Neuron (in vitro differentiated cells): ENCODE results near the gene PPP3CA.
"Not testable (repeated sequence)": the region's sequence is repeated elsewhere in the genome, so short reads cannot be mapped to it uniquely, and the experiment has no call there.

Experiments
- H2AFZ ChIP-seq: one replicate; pipeline ENCODE4 v1.6.1; 2013; ENCODE audit warnings: low read depth, mild to moderate bottlenecking, inconsistent platforms, low read length, moderate library complexity
- H3K27me3 ChIP-seq: one replicate; pipeline ENCODE4 v1.6.1; 2013; ENCODE audit warnings: low read length; ENCODE audit not compliant: insufficient read depth
- H3K36me3 ChIP-seq: one replicate; pipeline ENCODE4 v1.6.1; 2013; ENCODE audit warnings: low read length; ENCODE audit not compliant: insufficient read depth
- H3K4me1 ChIP-seq: one replicate; pipeline ENCODE4 v1.6.1; 2013; ENCODE audit warnings: low read length; ENCODE audit not compliant: insufficient read depth
- H3K4me3 ChIP-seq: 2 replicates; pipeline ENCODE4 v1.5.1; 2013; ENCODE audit warnings: mild to moderate bottlenecking, low read length, moderate library complexity
- H3K9me3 ChIP-seq: one replicate; pipeline ENCODE4 v1.6.1; 2013; ENCODE audit warnings: low read length

The PPP3CA gene

GRCh38 chr4:101005659-101006058 lies 341.7 kb downstream of the PPP3CA start:
- no peaks in the 10 kb centered on the region for H3K4me1 ChIP-seq
- no peak overlapping the region for H3K4me3 ChIP-seq
- no peaks in the 10 kb centered on the region for H3K27me3 ChIP-seq
- no peaks in the 10 kb centered on the region for H3K9me3 ChIP-seq
- H3K36me3 ChIP-seq, result no peaks in the 10 kb centered on the region
- H2AFZ ChIP-seq, result no peak overlapping the region

- H3K4me3 ChIP-seq, result no peak overlapping the region
- no peaks in the 10 kb centered on the region for H3K4me1 ChIP-seq
- H2AFZ ChIP-seq, result no peak overlapping the region
- no peaks in the 10 kb centered on the region for H3K27me3 ChIP-seq
- no peaks in the 10 kb centered on the region for H3K36me3 ChIP-seq
- no peaks in the 10 kb centered on the region for H3K9me3 ChIP-seq
Measured at GRCh38 chr4:101000496-101000895, 346.8 kb downstream of the PPP3CA start.

- H3K4me3 ChIP-seq, result no peak overlapping the region
- H3K27me3 ChIP-seq, result no peaks in the 10 kb centered on the region
- no peaks in the 10 kb centered on the region for H3K4me1 ChIP-seq
- H3K36me3 ChIP-seq, result no peaks in the 10 kb centered on the region
- H3K9me3 ChIP-seq, result no peaks in the 10 kb centered on the region
- H2AFZ ChIP-seq, result no peak overlapping the region
Measured at GRCh38 chr4:100995671-100996070, 351.7 kb downstream of the PPP3CA start.

- not testable (repeated sequence) for H2AFZ ChIP-seq, H3K4me3 ChIP-seq, H3K27me3 ChIP-seq, H3K36me3 ChIP-seq, H3K4me1 ChIP-seq, H3K9me3 ChIP-seq
Measured at GRCh38 chr4:100995002-100995401, 352.3 kb downstream of the PPP3CA start.

GRCh38 chr4:100991332-100992069 lies 355.8 kb downstream of the PPP3CA start:
- H3K9me3 ChIP-seq, H3K4me3 ChIP-seq, H3K36me3 ChIP-seq, H3K27me3 ChIP-seq, H2AFZ ChIP-seq, H3K4me1 ChIP-seq: not testable (repeated sequence)

- Histone ChIP-seq H3K36me3 (no peaks in the 10 kb centered on the region), H3K9me3 (no peaks in the 10 kb centered on the region), H3K4me3 (no peak overlapping the region), H3K27me3 (no peaks in the 10 kb centered on the region), H2AFZ (no peak overlapping the region), H3K4me1 (peaks cover 15% of the 10 kb centered on the region)
Measured at GRCh38 chr4:100989401-100989800, 357.9 kb downstream of the PPP3CA start.

- Histone ChIP-seq H3K4me3 (no peak overlapping the region), H3K36me3 (no peaks in the 10 kb centered on the region), H3K27me3 (no peaks in the 10 kb centered on the region), H3K4me1 (peaks cover 15% of the 10 kb centered on the region), H2AFZ (no peak overlapping the region), H3K9me3 (no peaks in the 10 kb centered on the region)
Measured at GRCh38 chr4:100988876-100989275, 358.4 kb downstream of the PPP3CA start.

GRCh38 chr4:100986360-100986868 lies 360.9 kb downstream of the PPP3CA start:
- no peak overlapping the region for H3K4me3 ChIP-seq
- H2AFZ ChIP-seq, result no peak overlapping the region
- no peaks in the 10 kb centered on the region for H3K27me3 ChIP-seq

GRCh38 chr4:100985576-100985975 lies 361.8 kb downstream of the PPP3CA start:
- Histone ChIP-seq H3K4me1 (peaks cover 15% of the 10 kb centered on the region), H3K4me3 (no peak overlapping the region), H3K27me3 (no peaks in the 10 kb centered on the region), H3K36me3 (no peaks in the 10 kb centered on the region), H2AFZ (no peak overlapping the region), H3K9me3 (no peaks in the 10 kb centered on the region)

More at GRCh38 chr4:100986360-100986868, 360.9 kb downstream of the PPP3CA start:
- H3K36me3 ChIP-seq, result no peaks in the 10 kb centered on the region
- H3K9me3 ChIP-seq, result no peaks in the 10 kb centered on the region
- H3K4me1 ChIP-seq, result peaks cover 15% of the 10 kb centered on the region

- Histone ChIP-seq H3K4me3 (no peak overlapping the region), H3K36me3 (no peaks in the 10 kb centered on the region), H3K27me3 (no peaks in the 10 kb centered on the region), H3K4me1 (peaks cover 15% of the 10 kb centered on the region), H3K9me3 (no peaks in the 10 kb centered on the region), H2AFZ (no peak overlapping the region)
Measured at GRCh38 chr4:100984901-100985300, 362.4 kb downstream of the PPP3CA start.

GRCh38 chr4:100983426-100983825 lies 363.9 kb downstream of the PPP3CA start:
- Histone ChIP-seq H3K9me3 (no peaks in the 10 kb centered on the region), H2AFZ (no peak overlapping the region), H3K4me1 (peaks cover 12% of the 10 kb centered on the region)

GRCh38 chr4:100982345-100982744 lies 365.0 kb downstream of the PPP3CA start:
- no peaks in the 10 kb centered on the region for H3K27me3 ChIP-seq
- no peaks in the 10 kb centered on the region for H3K9me3 ChIP-seq
- no peaks in the 10 kb centered on the region for H3K36me3 ChIP-seq
- no peak overlapping the region for H3K4me3 ChIP-seq
- peaks cover 12% of the 10 kb centered on the region for H3K4me1 ChIP-seq
- H2AFZ ChIP-seq, result no peak overlapping the region

More at GRCh38 chr4:100983426-100983825, 363.9 kb downstream of the PPP3CA start:
- H3K4me3 ChIP-seq, result no peak overlapping the region
- H3K27me3 ChIP-seq, result no peaks in the 10 kb centered on the region
- no peaks in the 10 kb centered on the region for H3K36me3 ChIP-seq

- Histone ChIP-seq H3K27me3 (no peaks in the 10 kb centered on the region), H3K4me1 (peaks cover 11% of the 10 kb centered on the region), H3K36me3 (no peaks in the 10 kb centered on the region), H2AFZ (no peak overlapping the region), H3K9me3 (no peaks in the 10 kb centered on the region), H3K4me3 (no peak overlapping the region)
Measured at GRCh38 chr4:100981447-100982204, 365.7 kb downstream of the PPP3CA start.
